Measurements from ENCODE around the gene CLIC4.
"Not testable (repeated sequence)": the region's sequence is repeated elsewhere in the genome, so short reads cannot be mapped to it uniquely, and the experiment has no call there.

CLIC4 gene

GRCh38 chr1:24705260-24706073 is 39.8 kb upstream of the CLIC4 start (continued):
- no peak for TF ChIP-seq ESRRG (CRISPR knock-in tag; IDR thresholded peaks at IDR 0.05)
- no peak for TF ChIP-seq PPARA (CRISPR knock-in tag; IDR thresholded peaks at IDR 0.05; ENCODE audit: borderline replicate concordance)
- TF ChIP-seq ZFP3 (CRISPR knock-in tag; IDR thresholded peaks at IDR 0.05), result no peak
- TF ChIP-seq, protein P1, sequence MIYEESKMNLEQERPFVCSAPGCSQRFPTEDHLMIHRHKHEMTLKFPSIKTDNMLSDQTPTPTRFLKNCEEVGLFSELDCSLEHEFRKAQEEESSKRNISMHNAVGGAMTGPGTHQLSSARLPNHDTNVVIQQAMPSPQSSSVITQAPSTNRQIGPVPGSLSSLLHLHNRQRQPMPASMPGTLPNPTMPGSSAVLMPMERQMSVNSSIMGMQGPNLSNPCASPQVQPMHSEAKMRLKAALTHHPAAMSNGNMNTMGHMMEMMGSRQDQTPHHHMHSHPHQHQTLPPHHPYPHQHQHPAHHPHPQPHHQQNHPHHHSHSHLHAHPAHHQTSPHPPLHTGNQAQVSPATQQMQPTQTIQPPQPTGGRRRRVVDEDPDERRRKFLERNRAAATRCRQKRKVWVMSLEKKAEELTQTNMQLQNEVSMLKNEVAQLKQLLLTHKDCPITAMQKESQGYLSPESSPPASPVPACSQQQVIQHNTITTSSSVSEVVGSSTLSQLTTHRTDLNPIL (CRISPR knock-in tag; IDR thresholded peaks at IDR 0.05; ENCODE audit: low read depth), result no peak
- no peak for TF ChIP-seq GLIS3 (CRISPR knock-in tag; IDR thresholded peaks at IDR 0.05)
- no peak for TF ChIP-seq SNAI2 (CRISPR knock-in tag; IDR thresholded peaks at IDR 0.05)
- no peak for TF ChIP-seq TCF4 (CRISPR knock-in tag; IDR thresholded peaks at IDR 0.05; ENCODE audit: borderline replicate concordance)
- no peak for TF ChIP-seq OSR1 (CRISPR knock-in tag; IDR thresholded peaks at IDR 0.05)
- TF ChIP-seq TOX (CRISPR knock-in tag; IDR thresholded peaks at IDR 0.05; ENCODE audit: borderline replicate concordance), result no peak

- ATAC-seq, result not testable (repeated sequence)
Observed at GRCh38 chr1:24706074-24706389, 39.2 kb upstream of the CLIC4 start.

GRCh38 chr1:24707687-24708086 is 37.6 kb upstream of the CLIC4 start:
- TF ChIP-seq, protein P2, sequence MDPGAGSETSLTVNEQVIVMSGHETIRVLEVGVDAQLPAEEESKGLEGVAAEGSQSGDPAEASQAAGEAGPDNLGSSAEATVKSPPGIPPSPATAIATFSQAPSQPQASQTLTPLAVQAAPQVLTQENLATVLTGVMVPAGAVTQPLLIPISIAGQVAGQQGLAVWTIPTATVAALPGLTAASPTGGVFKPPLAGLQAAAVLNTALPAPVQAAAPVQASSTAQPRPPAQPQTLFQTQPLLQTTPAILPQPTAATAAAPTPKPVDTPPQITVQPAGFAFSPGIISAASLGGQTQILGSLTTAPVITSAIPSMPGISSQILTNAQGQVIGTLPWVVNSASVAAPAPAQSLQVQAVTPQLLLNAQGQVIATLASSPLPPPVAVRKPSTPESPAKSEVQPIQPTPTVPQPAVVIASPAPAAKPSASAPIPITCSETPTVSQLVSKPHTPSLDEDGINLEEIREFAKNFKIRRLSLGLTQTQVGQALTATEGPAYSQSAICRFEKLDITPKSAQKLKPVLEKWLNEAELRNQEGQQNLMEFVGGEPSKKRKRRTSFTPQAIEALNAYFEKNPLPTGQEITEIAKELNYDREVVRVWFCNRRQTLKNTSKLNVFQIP (CRISPR knock-in tag; IDR thresholded peaks at IDR 0.05; ENCODE audit: borderline replicate concordance, low read depth), result no peak
- TF ChIP-seq, protein P3, sequence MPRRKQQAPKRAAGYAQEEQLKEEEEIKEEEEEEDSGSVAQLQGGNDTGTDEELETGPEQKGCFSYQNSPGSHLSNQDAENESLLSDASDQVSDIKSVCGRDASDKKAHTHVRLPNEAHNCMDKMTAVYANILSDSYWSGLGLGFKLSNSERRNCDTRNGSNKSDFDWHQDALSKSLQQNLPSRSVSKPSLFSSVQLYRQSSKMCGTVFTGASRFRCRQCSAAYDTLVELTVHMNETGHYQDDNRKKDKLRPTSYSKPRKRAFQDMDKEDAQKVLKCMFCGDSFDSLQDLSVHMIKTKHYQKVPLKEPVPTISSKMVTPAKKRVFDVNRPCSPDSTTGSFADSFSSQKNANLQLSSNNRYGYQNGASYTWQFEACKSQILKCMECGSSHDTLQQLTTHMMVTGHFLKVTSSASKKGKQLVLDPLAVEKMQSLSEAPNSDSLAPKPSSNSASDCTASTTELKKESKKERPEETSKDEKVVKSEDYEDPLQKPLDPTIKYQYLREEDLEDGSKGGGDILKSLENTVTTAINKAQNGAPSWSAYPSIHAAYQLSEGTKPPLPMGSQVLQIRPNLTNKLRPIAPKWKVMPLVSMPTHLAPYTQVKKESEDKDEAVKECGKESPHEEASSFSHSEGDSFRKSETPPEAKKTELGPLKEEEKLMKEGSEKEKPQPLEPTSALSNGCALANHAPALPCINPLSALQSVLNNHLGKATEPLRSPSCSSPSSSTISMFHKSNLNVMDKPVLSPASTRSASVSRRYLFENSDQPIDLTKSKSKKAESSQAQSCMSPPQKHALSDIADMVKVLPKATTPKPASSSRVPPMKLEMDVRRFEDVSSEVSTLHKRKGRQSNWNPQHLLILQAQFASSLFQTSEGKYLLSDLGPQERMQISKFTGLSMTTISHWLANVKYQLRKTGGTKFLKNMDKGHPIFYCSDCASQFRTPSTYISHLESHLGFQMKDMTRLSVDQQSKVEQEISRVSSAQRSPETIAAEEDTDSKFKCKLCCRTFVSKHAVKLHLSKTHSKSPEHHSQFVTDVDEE (CRISPR knock-in tag; IDR thresholded peaks at IDR 0.05), result no peak
- TF ChIP-seq, protein P1 (CRISPR knock-in tag; IDR thresholded peaks at IDR 0.05; ENCODE audit: low read depth), result no peak
- TF ChIP-seq BACH2 (CRISPR knock-in tag; IDR thresholded peaks at IDR 0.05; ENCODE audit: borderline replicate concordance), result no peak
- ATAC-seq, result no peak

DNA sequence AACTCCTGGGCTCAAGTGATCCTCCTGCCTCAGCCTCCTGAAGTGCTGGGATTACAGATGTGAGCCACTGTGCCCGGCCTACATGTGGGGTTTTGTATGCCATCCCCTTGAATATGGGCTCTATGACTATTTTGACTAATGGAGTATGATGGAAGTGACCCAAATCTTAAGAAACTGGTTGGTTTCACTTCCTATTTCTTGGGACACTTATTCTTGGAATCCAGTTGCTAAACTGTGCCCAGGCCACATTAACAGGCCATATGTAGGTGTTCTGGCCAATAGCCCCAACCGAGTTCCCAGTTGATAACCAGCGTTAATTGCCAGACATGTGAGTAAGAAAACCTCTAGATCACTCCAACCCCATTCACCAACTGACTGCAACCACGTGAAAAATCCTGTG is 36.3 kb upstream of the CLIC4 start:
- no peak for ATAC-seq
- TF ChIP-seq SNAI2 (CRISPR knock-in tag; IDR thresholded peaks at IDR 0.05), result no peak
- TF ChIP-seq BACH2 (CRISPR knock-in tag; IDR thresholded peaks at IDR 0.05; ENCODE audit: borderline replicate concordance), result no peak
- TF ChIP-seq ISL1 (CRISPR knock-in tag; IDR thresholded peaks at IDR 0.05), result no peak
- TF ChIP-seq PPARA (CRISPR knock-in tag; IDR thresholded peaks at IDR 0.05; ENCODE audit: borderline replicate concordance), result no peak
- no peak for TF ChIP-seq RARB (CRISPR knock-in tag; IDR thresholded peaks at IDR 0.05)
- no peak for TF ChIP-seq ARNTL (CRISPR knock-in tag; IDR thresholded peaks at IDR 0.05; ENCODE audit: borderline replicate concordance, low read depth)
- TF ChIP-seq TOX (CRISPR knock-in tag; IDR thresholded peaks at IDR 0.05; ENCODE audit: borderline replicate concordance), result no peak
- no peak for TF ChIP-seq ZNF8 (CRISPR knock-in tag; IDR thresholded peaks at IDR 0.05)
- TF ChIP-seq, protein P4, sequence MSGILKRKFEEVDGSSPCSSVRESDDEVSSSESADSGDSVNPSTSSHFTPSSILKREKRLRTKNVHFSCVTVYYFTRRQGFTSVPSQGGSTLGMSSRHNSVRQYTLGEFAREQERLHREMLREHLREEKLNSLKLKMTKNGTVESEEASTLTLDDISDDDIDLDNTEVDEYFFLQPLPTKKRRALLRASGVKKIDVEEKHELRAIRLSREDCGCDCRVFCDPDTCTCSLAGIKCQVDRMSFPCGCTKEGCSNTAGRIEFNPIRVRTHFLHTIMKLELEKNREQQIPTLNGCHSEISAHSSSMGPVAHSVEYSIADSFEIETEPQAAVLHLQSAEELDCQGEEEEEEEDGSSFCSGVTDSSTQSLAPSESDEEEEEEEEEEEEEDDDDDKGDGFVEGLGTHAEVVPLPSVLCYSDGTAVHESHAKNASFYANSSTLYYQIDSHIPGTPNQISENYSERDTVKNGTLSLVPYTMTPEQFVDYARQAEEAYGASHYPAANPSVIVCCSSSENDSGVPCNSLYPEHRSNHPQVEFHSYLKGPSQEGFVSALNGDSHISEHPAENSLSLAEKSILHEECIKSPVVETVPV (CRISPR knock-in tag; IDR thresholded peaks at IDR 0.05), result no peak
- TF ChIP-seq ZNF70 (CRISPR knock-in tag; IDR thresholded peaks at IDR 0.05), result no peak
- no peak for TF ChIP-seq CSDC2 (CRISPR knock-in tag; IDR thresholded peaks at IDR 0.05)
- TF ChIP-seq ZFP3 (CRISPR knock-in tag; IDR thresholded peaks at IDR 0.05), result no peak
- TF ChIP-seq, protein P5, sequence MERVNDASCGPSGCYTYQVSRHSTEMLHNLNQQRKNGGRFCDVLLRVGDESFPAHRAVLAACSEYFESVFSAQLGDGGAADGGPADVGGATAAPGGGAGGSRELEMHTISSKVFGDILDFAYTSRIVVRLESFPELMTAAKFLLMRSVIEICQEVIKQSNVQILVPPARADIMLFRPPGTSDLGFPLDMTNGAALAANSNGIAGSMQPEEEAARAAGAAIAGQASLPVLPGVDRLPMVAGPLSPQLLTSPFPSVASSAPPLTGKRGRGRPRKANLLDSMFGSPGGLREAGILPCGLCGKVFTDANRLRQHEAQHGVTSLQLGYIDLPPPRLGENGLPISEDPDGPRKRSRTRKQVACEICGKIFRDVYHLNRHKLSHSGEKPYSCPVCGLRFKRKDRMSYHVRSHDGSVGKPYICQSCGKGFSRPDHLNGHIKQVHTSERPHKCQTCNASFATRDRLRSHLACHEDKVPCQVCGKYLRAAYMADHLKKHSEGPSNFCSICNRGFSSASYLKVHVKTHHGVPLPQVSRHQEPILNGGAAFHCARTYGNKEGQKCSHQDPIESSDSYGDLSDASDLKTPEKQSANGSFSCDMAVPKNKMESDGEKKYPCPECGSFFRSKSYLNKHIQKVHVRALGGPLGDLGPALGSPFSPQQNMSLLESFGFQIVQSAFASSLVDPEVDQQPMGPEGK (CRISPR knock-in tag; IDR thresholded peaks at IDR 0.05; ENCODE audit: borderline replicate concordance), result no peak
- no peak for TF ChIP-seq ESRRG (CRISPR knock-in tag; IDR thresholded peaks at IDR 0.05)
- TF ChIP-seq, protein P1 (CRISPR knock-in tag; IDR thresholded peaks at IDR 0.05; ENCODE audit: low read depth), result no peak
- TF ChIP-seq ZNF565 (CRISPR knock-in tag; conservative IDR thresholded peaks at IDR 0.05; ENCODE audit: low read depth), result no peak
- TF ChIP-seq, protein P2 (CRISPR knock-in tag; IDR thresholded peaks at IDR 0.05; ENCODE audit: borderline replicate concordance, low read depth), result no peak
- TF ChIP-seq TCF4 (CRISPR knock-in tag; IDR thresholded peaks at IDR 0.05; ENCODE audit: borderline replicate concordance), result no peak
